Measurements from ENCODE around the gene BRAT1.

BRAT1 gene

DNA sequence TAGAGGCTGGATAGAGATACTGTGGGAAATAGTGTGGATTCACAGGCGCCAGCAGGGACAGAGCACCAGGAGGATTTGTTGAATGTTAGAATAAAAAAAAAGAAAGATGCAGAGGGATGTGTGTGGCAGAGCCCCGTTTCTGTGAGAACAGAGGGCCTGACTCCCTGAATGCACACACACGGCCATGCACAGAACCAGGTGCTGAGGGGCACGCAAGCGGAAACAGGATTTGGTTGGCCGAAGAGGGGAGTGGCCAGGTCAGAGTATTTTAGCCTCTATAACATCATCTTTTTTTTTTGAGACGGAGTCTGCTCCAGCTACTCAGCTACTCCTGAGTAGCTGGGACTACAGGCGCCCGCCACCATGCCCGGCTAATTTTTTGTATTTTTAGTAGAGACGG is 25.3 kb upstream of the BRAT1 start:
- no peaks in the 10 kb centered on the region for H3K27me3 ChIP-seq (ENCODE audit: insufficient read depth, low read length, poor library complexity)
- no peaks in the 10 kb centered on the region for H3K79me1 ChIP-seq (ENCODE audit: low read length)
- no CpG with 5 or more reads among the region's 11 CpGs for WGBS (ENCODE audit: extremely low coverage, insufficient coverage, low lambda C conversion rate)
- no peak for DNase-seq
- H2BK15ac ChIP-seq (replicated peaks; ENCODE audit: low read depth): no peak overlapping the region
- H3K23ac ChIP-seq (ENCODE audit: low read length): no peak overlapping the region
- H3K18ac ChIP-seq (ENCODE audit: low read length): no peak overlapping the region
- no peak overlapping the region for H3K4me3 ChIP-seq (ENCODE audit: low read length)
- H3K27ac ChIP-seq (ENCODE audit: low read depth, low read length): no peak overlapping the region
- no peak overlapping the region for H4K8ac ChIP-seq (ENCODE audit: low read depth, low read length)
- H3K4me1 ChIP-seq (ENCODE audit: control insufficient read depth, low read depth, low read length): no peaks in the 10 kb centered on the region
- no peak overlapping the region for H3K9ac ChIP-seq (ENCODE audit: low read length)
- H2BK120ac ChIP-seq (ENCODE audit: low read depth, low read length): no peak overlapping the region
- H3K36me3 ChIP-seq (ENCODE audit: control insufficient read depth, insufficient read depth, low read length): no peaks in the 10 kb centered on the region
- H3K4me2 ChIP-seq (ENCODE audit: low read length): no peak overlapping the region
- no peaks in the 10 kb centered on the region for H3K79me2 ChIP-seq (ENCODE audit: control insufficient read depth, insufficient read depth, low read length)
- no peak overlapping the region for H2BK5ac ChIP-seq (ENCODE audit: low read length)
- H2AK5ac ChIP-seq (ENCODE audit: low read length): no peak overlapping the region
- no peak overlapping the region for H3K56ac ChIP-seq (ENCODE audit: low read length)
- H4K5ac ChIP-seq (ENCODE audit: low read length): no peak overlapping the region
- H3K4ac ChIP-seq (ENCODE audit: low read depth, low read length): no peak overlapping the region

DNA sequence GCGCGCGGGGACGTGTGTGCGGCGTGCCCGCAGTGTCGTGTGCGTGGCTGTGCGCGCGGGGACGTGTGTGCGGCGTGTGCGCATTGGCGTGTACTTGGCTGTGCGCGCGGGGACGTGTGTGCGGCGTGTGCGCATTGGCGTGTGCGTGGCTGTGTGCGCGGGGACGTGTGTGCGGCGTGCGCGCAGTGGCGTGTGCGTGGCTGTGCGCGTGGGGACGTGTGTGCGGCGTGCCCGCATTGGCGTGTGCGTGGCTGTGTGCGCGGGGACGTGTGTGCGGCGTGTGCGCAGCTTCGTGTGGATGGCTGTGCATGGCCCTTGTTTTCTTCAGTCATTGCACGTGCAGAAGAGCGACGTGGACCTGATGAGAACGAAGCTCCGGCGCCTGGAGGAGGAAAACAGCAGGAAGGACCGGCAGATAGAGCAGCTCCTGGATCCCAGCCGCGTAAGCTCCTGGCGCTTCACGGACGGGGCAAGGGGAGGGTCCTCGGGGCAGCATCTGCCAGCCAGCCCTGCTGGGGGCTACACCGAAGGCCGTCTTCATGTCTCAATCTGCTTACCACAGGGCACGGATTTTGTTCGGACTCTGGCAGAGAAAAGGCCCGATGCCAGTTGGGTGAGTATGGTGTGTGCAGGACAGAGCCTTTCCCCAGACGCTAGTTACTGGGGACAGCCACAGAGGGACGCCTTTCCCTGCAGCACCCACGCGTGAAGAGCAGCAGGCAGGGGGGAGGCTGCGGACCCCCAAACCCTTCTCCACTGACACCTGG is 22.8 kb upstream of the BRAT1 start:
- no CpG with 5 or more reads among the region's 73 CpGs for WGBS (ENCODE audit: extremely low coverage, insufficient coverage, low lambda C conversion rate)
- no peak overlapping the region for H3K27ac ChIP-seq (ENCODE audit: low read depth, low read length)
- H3K56ac ChIP-seq (ENCODE audit: low read length): no peak overlapping the region

DNA sequence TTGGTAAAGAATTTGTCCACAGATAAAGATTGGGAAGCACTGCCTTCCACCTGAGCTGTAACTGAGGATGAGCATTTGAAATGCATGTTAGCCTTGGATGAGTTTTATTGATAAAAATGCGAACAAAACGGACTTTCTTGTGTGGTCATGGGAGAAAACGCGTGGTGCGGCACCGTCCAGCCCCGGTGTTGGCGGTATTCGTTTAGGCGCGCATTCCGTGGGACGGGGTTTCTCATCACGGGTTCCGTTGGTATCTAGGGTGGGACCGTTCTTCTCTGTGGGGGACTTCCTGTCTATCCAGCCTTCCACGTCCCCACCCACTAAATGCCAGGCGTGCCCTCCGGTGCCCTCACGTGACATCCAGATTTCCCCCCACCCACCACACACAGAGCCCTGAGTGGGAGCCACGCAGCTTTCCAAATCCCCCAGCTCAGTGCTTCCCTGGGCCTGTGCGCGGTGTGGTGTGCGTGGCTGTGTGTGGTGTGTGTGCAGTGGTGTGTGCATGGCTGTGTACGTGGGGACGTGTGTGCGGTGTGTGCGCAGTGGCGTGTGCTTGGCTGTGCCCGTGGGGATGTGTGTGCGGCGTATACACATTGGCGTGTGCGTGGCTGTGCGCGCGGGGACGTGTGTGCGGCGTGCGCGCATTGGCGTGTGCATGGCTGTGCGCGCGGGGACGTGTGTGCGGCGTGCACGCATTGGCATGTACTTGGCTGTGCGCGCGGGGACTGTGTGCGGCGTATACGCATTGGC is 21.6 kb upstream of the BRAT1 start:
- no peak overlapping the region for H2BK15ac ChIP-seq (replicated peaks; ENCODE audit: low read depth)
- H3K23ac ChIP-seq (ENCODE audit: low read length): no peak overlapping the region
- no peaks in the 10 kb centered on the region for H3K36me3 ChIP-seq (ENCODE audit: control insufficient read depth, insufficient read depth, low read length)
- no peak overlapping the region for H2BK5ac ChIP-seq (ENCODE audit: low read length)
- H3K27ac ChIP-seq (ENCODE audit: low read depth, low read length): no peak overlapping the region
- DNase-seq: no peak
- H3K4me1 ChIP-seq (ENCODE audit: control insufficient read depth, low read depth, low read length): no peaks in the 10 kb centered on the region
- WGBS (ENCODE audit: extremely low coverage, insufficient coverage, low lambda C conversion rate): no CpG with 5 or more reads among the region's 56 CpGs
- no peak overlapping the region for H4K5ac ChIP-seq (ENCODE audit: low read length)
- H3K4me2 ChIP-seq (ENCODE audit: low read length): no peak overlapping the region
- no peak overlapping the region for H3K56ac ChIP-seq (ENCODE audit: low read length)
- no peaks in the 10 kb centered on the region for H3K79me1 ChIP-seq (ENCODE audit: low read length)
- H2AK5ac ChIP-seq (ENCODE audit: low read length): no peak overlapping the region
- no peak overlapping the region for H3K18ac ChIP-seq (ENCODE audit: low read length)
- H3K27me3 ChIP-seq (ENCODE audit: insufficient read depth, low read length, poor library complexity): no peaks in the 10 kb centered on the region
- no peak overlapping the region for H4K8ac ChIP-seq (ENCODE audit: low read depth, low read length)
- no peaks in the 10 kb centered on the region for H3K79me2 ChIP-seq (ENCODE audit: control insufficient read depth, insufficient read depth, low read length)
- no peak overlapping the region for H3K9ac ChIP-seq (ENCODE audit: low read length)
- H3K4ac ChIP-seq (ENCODE audit: low read depth, low read length): no peak overlapping the region
- H3K4me3 ChIP-seq (ENCODE audit: low read length): no peak overlapping the region
- no peak overlapping the region for H2BK120ac ChIP-seq (ENCODE audit: low read depth, low read length)

More for the DNA sequence above, 22.8 kb upstream of the BRAT1 start:
- no peaks in the 10 kb centered on the region for H3K79me2 ChIP-seq (ENCODE audit: control insufficient read depth, insufficient read depth, low read length)
- no peak overlapping the region for H3K4ac ChIP-seq (ENCODE audit: low read depth, low read length)
- H3K27me3 ChIP-seq (ENCODE audit: insufficient read depth, low read length, poor library complexity): no peaks in the 10 kb centered on the region
- no peak overlapping the region for H4K5ac ChIP-seq (ENCODE audit: low read length)
- no peak overlapping the region for H3K18ac ChIP-seq (ENCODE audit: low read length)
- no peak overlapping the region for H3K9ac ChIP-seq (ENCODE audit: low read length)
- no peak overlapping the region for H2AK5ac ChIP-seq (ENCODE audit: low read length)
- no peak overlapping the region for H3K23ac ChIP-seq (ENCODE audit: low read length)
- H2BK120ac ChIP-seq (ENCODE audit: low read depth, low read length): no peak overlapping the region
- H3K36me3 ChIP-seq (ENCODE audit: control insufficient read depth, insufficient read depth, low read length): no peaks in the 10 kb centered on the region
- H2BK15ac ChIP-seq (replicated peaks; ENCODE audit: low read depth): no peak overlapping the region
- H3K79me1 ChIP-seq (ENCODE audit: low read length): no peaks in the 10 kb centered on the region
- DNase-seq: no peak
- no peak overlapping the region for H2BK5ac ChIP-seq (ENCODE audit: low read length)
- no peaks in the 10 kb centered on the region for H3K4me1 ChIP-seq (ENCODE audit: control insufficient read depth, low read depth, low read length)
- no peak overlapping the region for H4K8ac ChIP-seq (ENCODE audit: low read depth, low read length)
- no peak overlapping the region for H3K4me3 ChIP-seq (ENCODE audit: low read length)
- H3K4me2 ChIP-seq (ENCODE audit: low read length): no peak overlapping the region

GRCh38 chr7:2575733-2576340 is 20.5 kb upstream of the BRAT1 start:
- Histone ChIP-seq H2BK15ac (replicated peaks; ENCODE audit: low read depth) (no peak overlapping the region), H2BK5ac (ENCODE audit: low read length) (no peak overlapping the region)
- WGBS (ENCODE audit: extremely low coverage, insufficient coverage, low lambda C conversion rate): no CpG with 5 or more reads among the region's 21 CpGs

GRCh38 chr7:2575046-2575732 is 19.9 kb upstream of the BRAT1 start:
- Histone ChIP-seq H3K56ac (ENCODE audit: low read length) (no peak overlapping the region), H3K4me1 (ENCODE audit: control insufficient read depth, low read depth, low read length) (no peaks in the 10 kb centered on the region), H3K79me2 (ENCODE audit: control insufficient read depth, insufficient read depth, low read length) (no peaks in the 10 kb centered on the region), H2BK15ac (replicated peaks; ENCODE audit: low read depth) (no peak overlapping the region), H4K5ac (ENCODE audit: low read length) (no peak overlapping the region), H4K8ac (ENCODE audit: low read depth, low read length) (no peak overlapping the region), H3K18ac (ENCODE audit: low read length) (no peak overlapping the region), H3K4me2 (ENCODE audit: low read length) (no peak overlapping the region), H3K9ac (ENCODE audit: low read length) (no peak overlapping the region), H2BK120ac (ENCODE audit: low read depth, low read length) (no peak overlapping the region), H3K23ac (ENCODE audit: low read length) (no peak overlapping the region), H3K79me1 (ENCODE audit: low read length) (no peaks in the 10 kb centered on the region), H3K27ac (ENCODE audit: low read depth, low read length) (no peak overlapping the region), H2AK5ac (ENCODE audit: low read length) (no peak overlapping the region), H3K4me3 (ENCODE audit: low read length) (no peak overlapping the region), H3K36me3 (ENCODE audit: control insufficient read depth, insufficient read depth, low read length) (no peaks in the 10 kb centered on the region), H2BK5ac (ENCODE audit: low read length) (no peak overlapping the region), H3K4ac (ENCODE audit: low read depth, low read length) (no peak overlapping the region), H3K27me3 (ENCODE audit: insufficient read depth, low read length, poor library complexity) (no peaks in the 10 kb centered on the region)
- DNase-seq: no peak
- no CpG with 5 or more reads among the region's 21 CpGs for WGBS (ENCODE audit: extremely low coverage, insufficient coverage, low lambda C conversion rate)

More at GRCh38 chr7:2575733-2576340, 20.5 kb upstream of the BRAT1 start:
- H3K27me3 ChIP-seq (ENCODE audit: insufficient read depth, low read length, poor library complexity): no peaks in the 10 kb centered on the region
- H3K79me1 ChIP-seq (ENCODE audit: low read length): no peaks in the 10 kb centered on the region
- H3K4me3 ChIP-seq (ENCODE audit: low read length): no peak overlapping the region
- H3K4me2 ChIP-seq (ENCODE audit: low read length): no peak overlapping the region
- H3K9ac ChIP-seq (ENCODE audit: low read length): no peak overlapping the region
- H3K27ac ChIP-seq (ENCODE audit: low read depth, low read length): no peak overlapping the region
- H2BK120ac ChIP-seq (ENCODE audit: low read depth, low read length): no peak overlapping the region
- H3K4ac ChIP-seq (ENCODE audit: low read depth, low read length): no peak overlapping the region
- H3K18ac ChIP-seq (ENCODE audit: low read length): no peak overlapping the region
- no peaks in the 10 kb centered on the region for H3K36me3 ChIP-seq (ENCODE audit: control insufficient read depth, insufficient read depth, low read length)
- no peak overlapping the region for H3K56ac ChIP-seq (ENCODE audit: low read length)
- no peak for DNase-seq
- no peaks in the 10 kb centered on the region for H3K4me1 ChIP-seq (ENCODE audit: control insufficient read depth, low read depth, low read length)
- H3K23ac ChIP-seq (ENCODE audit: low read length): no peak overlapping the region
- H4K5ac ChIP-seq (ENCODE audit: low read length): no peak overlapping the region
- H2AK5ac ChIP-seq (ENCODE audit: low read length): no peak overlapping the region
- H4K8ac ChIP-seq (ENCODE audit: low read depth, low read length): no peak overlapping the region
- H3K79me2 ChIP-seq (ENCODE audit: control insufficient read depth, insufficient read depth, low read length): no peaks in the 10 kb centered on the region
